DMS153 treated with DMSO at 0.1 percent for 48 hours (cell line): ENCODE results near the gene RSPH9.

Source experiments
- DNase-seq: peaks from one replicate; lab custom pipeline; 2025; ENCODE audit not compliant: unreplicated experiment; lab: John Stamatoyannopoulos, UW

The RSPH9 gene

GRCh38 chr6:43644940-43645612 lies at the start of gene RSPH9:
Gene RSPH9, plus strand, starts transcription at chr6:43645036. Its CDS starts 63 bp downstream, at chr6:43645099.
- peak; percentile 10 for DNase-seq

- DNase-seq = no peak
Measured at GRCh38 chr6:43600595-43600994, 44.2 kb upstream of the RSPH9 start.

GRCh38 chr6:43604174-43604573 lies 40.7 kb upstream of the RSPH9 start:
- DNase-seq = no peak

- no peak for DNase-seq
Measured at GRCh38 chr6:43606019-43606418, 38.8 kb upstream of the RSPH9 start.

DNA sequence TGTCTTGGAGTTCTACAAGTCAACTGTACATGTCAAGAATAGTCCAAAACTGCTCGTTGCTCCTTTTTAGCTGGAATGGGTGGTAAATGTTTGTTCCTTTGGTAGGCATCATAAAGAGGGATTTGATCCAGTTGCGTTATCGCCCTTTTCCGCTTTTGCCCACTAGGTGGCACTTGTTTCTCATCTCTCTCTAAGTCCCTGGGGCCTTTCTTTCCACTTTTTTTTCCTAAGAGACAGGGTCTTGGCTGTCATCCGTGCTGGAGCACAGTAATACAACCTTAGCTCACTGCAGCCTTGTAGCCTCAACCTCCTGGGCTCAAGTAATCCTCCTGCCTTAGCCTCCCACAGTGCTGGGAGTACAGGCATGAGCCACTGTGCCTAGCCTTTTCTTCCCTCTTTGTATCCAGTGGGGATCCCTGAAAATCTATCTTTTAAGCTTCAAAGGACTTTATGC lies 36.5 kb upstream of the RSPH9 start:
- DNase-seq = peak; percentile 48

DNA sequence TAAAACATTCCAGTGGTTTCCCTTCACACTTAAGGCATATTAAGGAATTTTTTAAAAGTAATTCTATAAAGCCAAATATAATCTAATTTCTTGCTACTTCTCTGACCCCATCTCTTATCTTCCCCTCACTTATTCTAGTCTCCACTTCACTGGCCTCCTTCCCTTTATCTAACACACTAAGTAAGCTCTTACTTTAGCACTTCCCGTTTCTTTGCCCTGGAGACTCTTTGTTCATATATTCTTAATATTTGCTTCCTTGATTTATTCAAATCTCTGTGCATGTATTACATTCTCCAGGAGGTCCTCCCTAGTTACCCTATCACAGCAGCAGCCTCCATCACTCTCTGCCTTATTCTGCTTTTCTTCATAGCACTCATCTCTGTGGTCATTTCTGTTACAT lies 36.0 kb upstream of the RSPH9 start:
- no peak for DNase-seq

DNA sequence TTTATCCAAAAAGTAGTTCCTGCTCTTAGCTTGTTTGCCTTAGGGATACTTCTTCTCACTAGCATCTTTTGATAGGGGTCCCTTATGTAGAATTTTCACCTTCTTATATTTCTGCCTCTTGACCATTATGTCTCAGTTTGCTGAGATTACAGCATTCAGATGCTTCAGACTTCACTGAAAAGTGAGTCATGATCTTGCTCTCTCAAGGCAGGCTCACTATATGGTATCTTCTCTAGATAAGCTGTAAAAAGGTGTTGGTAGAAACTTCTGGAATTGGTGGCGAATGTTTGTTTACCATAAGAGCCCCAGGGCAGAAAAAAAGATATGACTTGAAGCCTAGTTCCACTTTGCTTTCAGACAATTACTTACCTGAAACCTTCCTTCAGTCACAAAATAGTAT lies 35.4 kb upstream of the RSPH9 start:
- no peak for DNase-seq

- no peak for DNase-seq
Measured at GRCh38 chr6:43610431-43610830, 34.4 kb upstream of the RSPH9 start.

GRCh38 chr6:43613721-43614395 lies 31.0 kb upstream of the RSPH9 start:
- no peak for DNase-seq

- DNase-seq = no peak
Measured at GRCh38 chr6:43614396-43614730, 30.5 kb upstream of the RSPH9 start.

DNA sequence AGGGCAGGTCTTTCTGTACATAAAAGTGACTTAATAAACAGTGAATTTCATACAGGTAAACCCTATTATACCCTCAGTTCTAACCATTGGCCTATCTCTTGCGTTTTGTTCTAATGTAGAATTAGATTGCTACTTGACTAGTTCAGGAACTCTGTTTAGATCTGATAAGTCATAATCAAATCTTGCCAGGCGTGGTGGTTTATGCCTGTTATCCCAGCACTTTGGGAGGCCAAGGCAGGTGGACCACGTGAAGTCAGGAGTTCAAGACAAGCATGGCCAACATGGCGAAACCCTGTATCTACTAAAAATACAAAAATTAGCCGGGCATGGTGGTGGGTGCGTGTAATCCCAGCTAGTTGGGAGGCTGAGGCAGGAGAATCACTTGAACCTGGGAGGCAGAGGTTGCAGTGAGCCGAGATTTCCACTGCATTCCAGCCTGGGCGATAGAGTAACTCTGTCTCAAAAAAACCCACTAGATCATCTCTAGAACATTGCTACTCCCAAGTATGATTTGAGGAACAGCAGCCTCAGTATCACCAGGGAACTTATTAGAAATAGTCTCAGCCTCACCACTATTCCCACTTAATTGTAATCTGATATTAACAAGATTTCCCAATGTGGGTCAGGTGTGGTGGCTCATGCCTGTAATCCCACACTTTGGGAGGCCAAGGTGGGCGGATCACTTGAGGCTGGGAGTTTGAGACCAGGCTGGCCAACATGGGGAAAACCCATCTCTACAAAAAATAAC lies 27.9 kb upstream of the RSPH9 start:
- no peak for DNase-seq

GRCh38 chr6:43621078-43621835 lies 23.6 kb upstream of the RSPH9 start:
- DNase-seq = no peak

- no peak for DNase-seq
Measured at GRCh38 chr6:43621836-43622180, 23.0 kb upstream of the RSPH9 start.

DNA sequence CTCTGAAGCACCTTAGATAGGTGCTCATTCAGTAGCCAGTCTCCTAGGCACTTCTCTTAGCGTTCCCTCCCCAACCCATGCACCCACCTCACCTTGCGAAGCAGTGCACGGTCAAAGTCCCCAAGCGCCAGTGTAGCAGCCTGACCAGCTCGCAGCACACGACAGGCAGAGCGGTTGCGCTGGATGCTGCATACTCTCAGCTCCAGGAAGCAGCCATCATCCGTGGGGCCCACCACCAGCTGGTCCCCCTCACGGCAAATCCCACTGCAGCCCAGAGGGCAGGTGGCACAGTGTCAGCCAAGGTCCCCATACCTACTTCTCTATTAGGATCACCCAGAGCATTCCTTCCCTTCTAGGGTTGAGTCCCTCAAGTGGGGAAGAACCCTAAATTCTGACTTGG lies 22.3 kb upstream of the RSPH9 start:
- no peak for DNase-seq

DNA sequence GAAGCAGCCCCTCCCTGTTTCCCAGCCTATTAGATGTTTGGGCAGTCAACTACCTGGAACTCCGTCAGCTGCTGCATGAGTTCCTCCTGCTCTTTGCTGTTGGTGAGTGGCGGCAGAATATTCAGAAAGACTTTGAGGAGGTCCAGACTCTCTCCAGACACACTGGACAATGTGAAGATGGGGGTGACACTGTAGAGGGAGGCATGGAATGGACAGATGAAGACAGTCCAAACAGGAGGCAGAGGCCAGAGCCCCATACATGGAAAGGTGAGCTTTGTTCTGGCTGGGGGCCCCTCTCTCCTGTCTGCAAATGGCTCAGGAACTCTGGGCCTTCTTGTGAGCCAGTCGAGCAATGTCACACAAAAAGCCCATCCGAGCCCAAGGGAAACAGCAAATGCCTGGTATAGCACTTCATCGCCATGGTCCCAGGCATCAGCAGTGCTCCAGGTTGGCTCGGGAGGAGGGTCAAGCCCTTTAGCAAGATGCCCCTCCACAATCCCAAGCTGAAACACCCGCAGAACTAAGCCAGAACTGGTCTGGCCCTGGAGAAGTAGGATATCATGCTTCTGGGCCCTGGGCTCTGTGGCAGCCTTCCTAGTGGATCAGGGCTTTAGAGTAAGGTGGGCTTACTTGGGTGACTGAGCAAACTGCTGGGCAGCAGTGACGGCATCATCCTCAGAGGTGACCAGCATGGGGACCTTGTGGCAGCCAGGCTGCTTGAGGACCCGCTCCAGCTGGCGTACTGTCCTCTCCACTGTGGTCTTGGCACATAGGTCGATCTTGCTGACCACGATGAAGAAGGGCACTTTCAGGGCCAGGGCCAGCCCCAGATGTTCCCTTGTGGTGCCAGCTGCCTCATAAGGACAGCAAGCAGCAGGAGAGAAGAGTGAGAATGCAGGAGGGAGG lies 20.7 kb upstream of the RSPH9 start:
- DNase-seq = no peak

DNA sequence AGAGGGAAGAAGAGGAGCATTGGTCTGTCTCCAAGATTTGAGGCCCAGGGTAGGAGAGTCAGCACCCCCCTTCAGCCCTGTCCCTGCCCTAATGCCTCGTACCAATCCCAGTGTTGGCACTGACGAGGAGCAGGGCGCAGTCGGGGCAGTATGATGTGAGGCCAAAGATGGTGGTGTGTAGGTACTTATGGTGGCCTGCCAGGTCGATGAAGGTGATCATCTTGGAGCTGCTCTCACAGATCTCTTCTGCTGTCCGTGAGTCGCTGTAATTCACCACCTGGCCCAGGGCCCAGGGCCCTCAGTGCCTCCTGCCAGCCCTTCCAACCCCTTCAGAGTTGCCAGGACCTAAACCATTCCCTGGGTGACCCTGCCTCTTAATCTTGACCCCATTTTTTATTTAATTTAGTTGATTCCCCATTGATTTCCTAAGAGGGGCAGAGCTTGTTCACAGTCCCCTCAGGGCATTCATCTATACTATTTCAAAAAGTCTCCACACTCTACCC lies 20.0 kb upstream of the RSPH9 start:
- no peak for DNase-seq

GRCh38 chr6:43625393-43625992 lies 19.3 kb upstream of the RSPH9 start:
- DNase-seq = no peak

GRCh38 chr6:43627008-43627825 lies 17.6 kb upstream of the RSPH9 start:
- peak; percentile 51 for DNase-seq
